ENCODE data around the gene OBSCN. TPM values are rescaled to one million over a fixed set of nuclear protein-coding genes. Genes with fewer than 3 reads are reported as not detected.

OBSCN gene
- total RNA-seq, 1 donor from 2014 or later, result 22.1 TPM

DNA sequence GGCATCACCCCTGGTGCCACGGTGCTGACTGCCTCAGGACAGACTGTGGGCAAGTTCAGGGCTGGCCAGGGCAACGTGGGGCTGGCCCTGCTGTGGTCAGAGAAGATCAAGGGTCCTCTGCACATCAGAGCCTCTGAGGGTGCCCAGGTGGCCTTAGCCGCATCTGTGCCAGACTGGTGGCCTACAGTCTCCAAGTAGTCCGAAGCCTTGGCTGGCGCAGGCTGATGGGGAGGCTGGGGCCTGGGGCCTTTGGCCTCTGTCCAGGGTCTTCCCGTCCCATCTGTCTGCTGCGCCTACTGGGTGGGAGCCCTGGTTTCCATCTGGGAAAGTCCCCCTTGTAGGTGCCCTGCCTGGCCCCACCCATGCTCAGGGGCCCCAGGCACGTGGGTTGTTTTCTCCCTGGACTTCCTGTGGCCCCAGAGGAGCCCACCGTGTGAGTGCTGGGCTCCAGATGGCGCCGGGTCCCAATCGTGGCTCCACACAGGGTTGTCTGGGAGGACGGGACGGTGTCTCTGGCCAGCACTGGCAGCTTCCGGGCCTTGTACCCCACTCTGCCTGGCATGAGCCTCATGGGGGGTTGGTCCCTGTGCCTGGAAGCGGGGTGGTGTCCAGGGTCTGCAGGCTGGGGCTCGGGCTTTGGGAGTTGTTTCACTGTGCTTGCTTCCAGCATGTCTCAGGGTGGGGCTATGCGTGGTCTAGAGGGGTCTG, 32.4 kb upstream of the OBSCN start:
- intact Hi-C loops (cut with micrococcal nuclease), result no loop called here
- Mint-ChIP-seq H3K9me3 (no peaks in the 10 kb centered on the region), H3K27ac (no peak overlapping the region), H3K27me3 (ENCODE audit: low read depth) (no peaks in the 10 kb centered on the region), H3K4me1 (ENCODE audit: low read depth) (peaks cover 1% of the 10 kb centered on the region), H3K4me3 (ENCODE audit: low read depth) (no peak overlapping the region), H3K36me3 (ENCODE audit: low read depth) (no peaks in the 10 kb centered on the region)
- DNase-seq (ENCODE audit: low spot score), result no peak

DNA sequence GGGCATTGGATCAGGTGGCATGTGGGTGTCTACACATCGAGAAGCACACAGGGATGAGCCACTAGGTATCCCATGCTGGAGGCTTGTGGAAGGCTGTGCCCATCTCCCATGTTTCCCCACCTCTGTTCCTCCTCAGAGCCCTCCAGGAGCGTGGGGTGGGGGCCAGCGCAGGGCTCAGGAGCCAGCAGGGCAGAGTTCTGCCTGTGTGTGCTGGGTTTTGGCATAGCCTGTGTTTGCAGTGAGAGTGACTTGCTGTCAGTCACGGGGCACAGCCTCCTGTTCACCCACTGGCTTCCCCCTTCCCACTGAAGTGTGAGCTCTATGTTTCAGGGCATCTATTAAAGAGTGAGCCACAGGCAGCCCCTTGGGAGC, 31.8 kb upstream of the OBSCN start:
- H3K27me3 Mint-ChIP-seq (ENCODE audit: low read depth), result no peaks in the 10 kb centered on the region
- no peaks in the 10 kb centered on the region for H3K9me3 Mint-ChIP-seq
- no peak for DNase-seq (ENCODE audit: low spot score)
- H3K27ac Mint-ChIP-seq, result no peak overlapping the region
- no peak overlapping the region for H3K4me3 Mint-ChIP-seq (ENCODE audit: low read depth)
- H3K4me1 Mint-ChIP-seq (ENCODE audit: low read depth), result peaks cover 1% of the 10 kb centered on the region
- no peaks in the 10 kb centered on the region for H3K36me3 Mint-ChIP-seq (ENCODE audit: low read depth)
- intact Hi-C loops (cut with micrococcal nuclease), result no loop called here

DNA sequence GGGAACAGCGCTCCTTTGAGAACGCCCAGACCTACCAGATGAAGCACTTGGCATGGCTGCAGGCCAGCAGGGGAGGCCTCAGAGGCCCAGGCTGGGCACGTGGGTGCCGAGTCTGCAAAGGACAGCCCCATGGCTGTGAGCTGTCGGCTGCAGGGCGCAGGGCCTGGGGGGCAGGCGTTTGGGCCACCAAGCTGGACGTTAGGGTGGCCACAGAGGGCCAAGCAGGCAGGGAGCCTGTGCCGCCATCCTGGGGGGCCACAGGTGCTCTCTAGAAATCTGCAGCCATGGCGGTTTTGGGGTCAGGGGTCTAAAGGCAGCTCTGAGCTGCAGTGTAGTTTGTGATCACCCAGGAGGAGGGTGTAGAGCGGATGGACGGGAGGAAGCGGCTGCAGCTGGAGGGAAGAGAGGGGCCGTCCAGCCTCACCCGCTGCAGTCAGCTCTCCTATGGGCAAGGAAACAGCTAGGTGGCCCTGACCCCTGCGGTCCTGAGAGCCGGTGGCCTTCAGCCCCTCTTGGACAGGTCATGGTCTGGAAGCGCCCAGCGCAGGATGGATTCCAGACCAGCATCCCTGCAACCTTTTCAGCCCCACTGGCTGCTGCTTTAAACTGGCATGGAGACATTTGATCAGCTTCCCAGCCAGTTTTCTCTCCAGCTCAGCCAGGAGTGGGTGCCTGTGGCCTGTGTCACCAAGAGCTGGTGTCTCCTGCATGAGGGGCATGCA, 31.2 kb upstream of the OBSCN start:
- intact Hi-C loops (cut with micrococcal nuclease), result no loop called here
- H3K4me1 Mint-ChIP-seq (ENCODE audit: low read depth), result peaks cover 1% of the 10 kb centered on the region
- H3K36me3 Mint-ChIP-seq (ENCODE audit: low read depth), result no peaks in the 10 kb centered on the region
- H3K27me3 Mint-ChIP-seq (ENCODE audit: low read depth), result no peaks in the 10 kb centered on the region
- H3K4me3 Mint-ChIP-seq (ENCODE audit: low read depth), result no peak overlapping the region
- no peak for DNase-seq (ENCODE audit: low spot score)
- H3K9me3 Mint-ChIP-seq, result no peaks in the 10 kb centered on the region
- no peak overlapping the region for H3K27ac Mint-ChIP-seq

DNA sequence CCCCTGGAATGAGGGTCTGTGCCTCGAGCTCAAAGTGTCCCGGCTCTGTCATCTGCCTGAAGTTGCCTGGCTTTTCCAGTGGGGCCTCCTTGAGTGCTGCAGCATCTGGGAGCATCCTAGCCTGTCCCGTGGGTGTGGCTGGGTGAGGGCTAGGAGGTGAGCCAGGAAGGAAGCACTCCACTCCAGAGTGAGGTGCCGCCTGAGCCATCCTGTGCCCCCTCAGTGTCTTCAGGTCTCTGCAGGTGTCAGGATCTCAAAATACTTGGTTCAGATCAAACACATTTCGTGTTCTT, 30.7 kb upstream of the OBSCN start:
- DNase-seq (ENCODE audit: low spot score), result no peak
- no peaks in the 10 kb centered on the region for H3K9me3 Mint-ChIP-seq
- intact Hi-C loops (cut with micrococcal nuclease), result no loop called here
- H3K4me3 Mint-ChIP-seq (ENCODE audit: low read depth), result no peak overlapping the region
- H3K27ac Mint-ChIP-seq, result no peak overlapping the region
- no peaks in the 10 kb centered on the region for H3K36me3 Mint-ChIP-seq (ENCODE audit: low read depth)
- H3K27me3 Mint-ChIP-seq (ENCODE audit: low read depth), result no peaks in the 10 kb centered on the region
- H3K4me1 Mint-ChIP-seq (ENCODE audit: low read depth), result peaks cover 1% of the 10 kb centered on the region

DNA sequence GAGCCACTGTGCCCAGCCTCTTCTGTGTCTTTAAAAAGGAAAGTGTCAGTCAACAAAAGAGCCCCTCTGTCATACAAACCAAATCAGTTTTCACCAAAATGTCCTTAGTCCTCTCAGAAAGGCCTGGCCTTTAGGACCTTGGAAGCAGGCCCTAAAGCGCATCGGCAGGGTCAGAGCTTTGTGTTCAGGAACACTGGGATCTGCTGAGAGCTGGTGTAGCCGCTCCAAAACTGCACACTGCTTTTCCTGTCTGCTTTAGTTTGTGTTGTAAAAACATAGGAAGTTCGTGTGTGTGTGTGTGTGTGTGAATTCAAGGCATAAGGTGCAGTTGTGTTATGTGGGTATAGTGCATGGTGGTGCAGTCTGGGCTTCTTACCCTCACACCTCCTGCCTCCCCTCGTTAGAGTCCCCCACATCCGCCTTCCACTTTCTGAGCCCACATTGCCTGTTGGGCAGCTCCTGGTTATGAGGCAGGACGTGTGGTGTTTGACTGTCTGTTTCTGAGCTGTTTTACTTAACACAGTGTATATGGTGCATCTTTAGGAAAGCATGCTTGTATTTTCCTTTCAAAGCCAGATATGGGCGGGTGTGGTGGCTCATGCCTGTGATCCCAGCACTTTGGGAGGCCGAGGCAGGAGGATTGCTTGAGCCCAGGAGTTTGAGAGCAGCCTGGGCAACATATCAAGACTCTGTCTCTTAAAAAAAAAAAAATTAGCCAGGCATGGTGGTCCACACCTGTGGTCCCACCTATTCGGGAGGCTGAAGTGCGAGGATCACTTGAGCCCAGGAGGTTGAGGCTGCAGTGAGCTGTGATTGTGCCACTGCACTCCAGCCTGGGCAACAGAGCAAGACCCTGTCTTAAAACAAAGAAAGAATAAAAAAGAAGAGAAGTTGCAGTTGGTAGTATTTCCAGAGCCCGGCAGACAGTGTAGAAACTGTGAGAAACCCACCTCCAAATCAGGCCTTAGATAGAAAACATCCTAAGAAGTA, 29.8 kb upstream of the OBSCN start:
- no peaks in the 10 kb centered on the region for H3K9me3 Mint-ChIP-seq
- no peak overlapping the region for H3K27ac Mint-ChIP-seq
- no peak for DNase-seq (ENCODE audit: low spot score)
- intact Hi-C loops (cut with micrococcal nuclease), result no loop called here
- no peaks in the 10 kb centered on the region for H3K27me3 Mint-ChIP-seq (ENCODE audit: low read depth)
- no peaks in the 10 kb centered on the region for H3K36me3 Mint-ChIP-seq (ENCODE audit: low read depth)
- H3K4me3 Mint-ChIP-seq (ENCODE audit: low read depth), result no peak overlapping the region
- H3K4me1 Mint-ChIP-seq (ENCODE audit: low read depth), result no peaks in the 10 kb centered on the region

DNA sequence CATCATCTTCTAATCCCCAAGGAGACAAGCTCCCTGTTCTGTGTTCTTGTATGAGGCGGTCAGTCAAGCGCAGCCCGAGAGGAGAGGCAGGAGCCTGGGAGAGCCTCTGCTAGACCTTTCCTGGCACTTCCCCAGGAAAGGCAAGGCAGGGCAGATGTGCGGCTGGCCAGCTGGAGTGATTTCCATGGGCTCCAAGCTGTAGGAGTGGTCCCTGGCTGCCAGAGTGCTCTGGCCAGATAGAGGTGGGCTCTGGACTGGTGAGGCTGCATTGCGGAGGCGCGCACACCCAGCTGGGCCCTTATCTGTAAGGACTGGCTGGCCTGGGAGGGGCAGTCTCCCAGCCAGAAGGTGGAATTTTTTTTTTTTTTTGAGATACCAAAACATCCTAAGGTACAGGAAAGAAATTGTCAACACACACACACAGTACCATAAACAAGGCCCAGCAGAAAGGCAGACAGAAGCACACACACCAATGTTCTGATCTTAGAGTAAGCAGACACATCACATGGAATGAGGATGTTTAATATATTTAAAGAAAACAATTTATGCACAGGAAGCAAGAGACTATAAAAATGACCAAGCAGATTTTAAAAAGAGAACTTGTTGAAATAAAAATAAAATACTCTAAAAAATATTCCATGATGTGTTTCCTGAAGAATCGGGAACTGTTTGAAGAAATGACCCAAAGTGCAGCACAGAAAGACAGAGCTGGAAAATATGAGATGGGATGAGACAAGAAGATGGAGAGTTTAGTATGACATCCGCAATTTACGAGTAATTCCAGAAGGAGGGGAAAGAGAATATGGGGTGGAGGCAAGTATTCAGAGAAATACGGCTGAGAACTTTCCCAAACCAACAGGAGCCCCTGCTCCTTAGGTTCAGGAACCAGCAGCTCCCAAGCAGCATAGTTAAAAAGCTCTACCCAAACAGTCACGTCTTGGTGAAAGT, 28.8 kb upstream of the OBSCN start:
- H3K27me3 Mint-ChIP-seq (ENCODE audit: low read depth), result no peaks in the 10 kb centered on the region
- H3K4me3 Mint-ChIP-seq (ENCODE audit: low read depth), result no peak overlapping the region
- no peak for DNase-seq (ENCODE audit: low spot score)
- H3K9me3 Mint-ChIP-seq, result no peaks in the 10 kb centered on the region
- H3K4me1 Mint-ChIP-seq (ENCODE audit: low read depth), result no peaks in the 10 kb centered on the region
- intact Hi-C loops (cut with micrococcal nuclease), result no loop called here
- no peak overlapping the region for H3K27ac Mint-ChIP-seq
- H3K36me3 Mint-ChIP-seq (ENCODE audit: low read depth), result no peaks in the 10 kb centered on the region

DNA sequence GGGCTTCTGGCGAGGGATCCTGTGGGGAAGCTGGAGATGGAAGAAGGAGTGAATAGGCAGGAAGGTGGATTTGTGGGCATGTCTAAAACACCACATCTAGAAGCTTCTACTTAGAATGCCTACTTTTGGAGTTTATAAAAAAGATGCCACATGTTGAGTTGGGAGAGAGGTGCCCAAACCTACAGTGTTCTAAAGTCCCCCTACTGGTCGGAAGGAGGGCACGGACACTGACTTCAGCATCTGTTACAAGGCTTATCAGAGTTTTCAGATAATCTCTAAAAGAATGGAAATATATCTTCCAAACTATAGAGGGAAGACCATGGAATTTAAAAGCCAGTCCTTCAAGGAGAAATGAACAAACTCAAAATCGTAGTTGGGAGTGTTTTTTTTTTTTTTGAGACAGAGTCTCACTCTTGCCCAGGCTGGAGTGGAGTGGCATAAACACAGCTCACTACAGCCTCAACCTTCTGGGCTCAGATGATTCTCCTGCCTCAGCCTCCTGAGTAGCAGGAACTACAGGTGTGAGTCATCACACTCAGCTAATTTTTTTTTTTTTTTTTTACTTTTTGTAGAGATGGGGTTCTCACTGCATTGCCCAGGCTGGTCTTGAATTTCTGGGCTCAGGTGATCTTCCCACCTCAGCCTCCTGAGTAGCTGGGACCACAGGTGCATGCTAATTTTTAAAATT, 27.4 kb upstream of the OBSCN start:
- no peak overlapping the region for H3K27ac Mint-ChIP-seq
- no peaks in the 10 kb centered on the region for H3K27me3 Mint-ChIP-seq (ENCODE audit: low read depth)
- no peak for DNase-seq (ENCODE audit: low spot score)
- intact Hi-C loops (cut with micrococcal nuclease), result no loop called here
- H3K4me3 Mint-ChIP-seq (ENCODE audit: low read depth), result no peak overlapping the region
- no peaks in the 10 kb centered on the region for H3K9me3 Mint-ChIP-seq
- H3K4me1 Mint-ChIP-seq (ENCODE audit: low read depth), result peaks cover 2% of the 10 kb centered on the region
- no peaks in the 10 kb centered on the region for H3K36me3 Mint-ChIP-seq (ENCODE audit: low read depth)

DNA sequence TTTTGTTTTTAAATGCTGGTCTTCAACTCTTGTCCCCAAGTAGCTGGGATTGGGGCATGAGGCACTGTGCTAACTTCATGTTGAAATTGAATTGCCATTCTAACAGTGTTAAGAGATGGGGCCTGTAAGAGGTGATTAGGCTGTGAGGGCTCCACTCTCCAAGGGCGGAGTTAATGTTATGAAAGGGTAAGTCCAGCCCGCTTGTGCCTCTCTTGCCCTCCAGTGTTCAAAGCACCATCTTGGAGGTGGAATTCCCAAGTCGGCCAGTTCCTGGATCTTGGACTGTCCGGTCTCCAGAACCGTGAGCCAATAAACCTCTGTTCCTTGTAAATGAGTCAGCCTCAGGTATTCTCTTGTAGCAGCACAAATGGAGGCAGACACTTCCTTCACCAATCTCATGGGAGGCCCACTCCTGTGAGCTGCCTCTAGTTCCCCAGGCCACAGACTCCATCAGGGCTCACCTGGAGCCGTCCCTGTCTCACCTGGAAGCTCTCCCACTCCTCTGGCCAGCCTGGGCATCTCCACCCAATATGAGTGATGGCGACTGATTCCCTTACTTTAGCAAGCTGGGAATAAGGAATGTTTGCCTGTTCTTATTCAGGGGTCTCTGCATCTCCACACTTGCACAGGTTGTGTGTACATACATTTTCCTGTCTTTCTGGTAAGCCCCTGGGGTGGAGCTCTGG, 26.7 kb upstream of the OBSCN start:
- no peaks in the 10 kb centered on the region for H3K27me3 Mint-ChIP-seq (ENCODE audit: low read depth)
- no peaks in the 10 kb centered on the region for H3K36me3 Mint-ChIP-seq (ENCODE audit: low read depth)
- H3K27ac Mint-ChIP-seq, result no peak overlapping the region
- peaks cover 5% of the 10 kb centered on the region for H3K4me1 Mint-ChIP-seq (ENCODE audit: low read depth)
- intact Hi-C loops (cut with micrococcal nuclease), result no loop called here
- DNase-seq (ENCODE audit: low spot score), result no peak
- H3K4me3 Mint-ChIP-seq (ENCODE audit: low read depth), result no peak overlapping the region
- no peaks in the 10 kb centered on the region for H3K9me3 Mint-ChIP-seq

DNA sequence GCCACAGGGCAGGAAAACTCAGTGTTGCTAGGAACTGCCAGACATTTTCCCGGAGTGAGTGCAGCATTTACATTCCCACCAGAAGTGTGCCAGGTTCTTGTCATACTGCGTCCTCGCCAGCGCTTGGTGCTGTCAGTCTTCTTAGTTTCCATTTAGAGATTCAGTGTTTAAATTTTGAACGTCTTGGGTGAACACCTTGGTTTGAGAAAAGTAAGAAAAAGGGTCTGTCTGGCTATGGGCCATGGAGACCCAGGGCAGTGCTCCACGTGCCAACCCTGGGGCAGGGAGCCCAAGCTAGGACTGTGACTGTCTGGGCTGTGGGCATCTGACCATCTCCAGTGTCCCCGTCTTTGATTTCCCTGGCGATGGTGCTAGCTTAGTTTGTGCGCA, 26.2 kb upstream of the OBSCN start:
- no peak for DNase-seq (ENCODE audit: low spot score)
- H3K4me3 Mint-ChIP-seq (ENCODE audit: low read depth), result no peak overlapping the region
- no peaks in the 10 kb centered on the region for H3K27me3 Mint-ChIP-seq (ENCODE audit: low read depth)
- no peak overlapping the region for H3K27ac Mint-ChIP-seq
- intact Hi-C loops (cut with micrococcal nuclease), result no loop called here
- H3K36me3 Mint-ChIP-seq (ENCODE audit: low read depth), result no peaks in the 10 kb centered on the region
- H3K4me1 Mint-ChIP-seq (ENCODE audit: low read depth), result peaks cover 5% of the 10 kb centered on the region
- no peaks in the 10 kb centered on the region for H3K9me3 Mint-ChIP-seq

DNA sequence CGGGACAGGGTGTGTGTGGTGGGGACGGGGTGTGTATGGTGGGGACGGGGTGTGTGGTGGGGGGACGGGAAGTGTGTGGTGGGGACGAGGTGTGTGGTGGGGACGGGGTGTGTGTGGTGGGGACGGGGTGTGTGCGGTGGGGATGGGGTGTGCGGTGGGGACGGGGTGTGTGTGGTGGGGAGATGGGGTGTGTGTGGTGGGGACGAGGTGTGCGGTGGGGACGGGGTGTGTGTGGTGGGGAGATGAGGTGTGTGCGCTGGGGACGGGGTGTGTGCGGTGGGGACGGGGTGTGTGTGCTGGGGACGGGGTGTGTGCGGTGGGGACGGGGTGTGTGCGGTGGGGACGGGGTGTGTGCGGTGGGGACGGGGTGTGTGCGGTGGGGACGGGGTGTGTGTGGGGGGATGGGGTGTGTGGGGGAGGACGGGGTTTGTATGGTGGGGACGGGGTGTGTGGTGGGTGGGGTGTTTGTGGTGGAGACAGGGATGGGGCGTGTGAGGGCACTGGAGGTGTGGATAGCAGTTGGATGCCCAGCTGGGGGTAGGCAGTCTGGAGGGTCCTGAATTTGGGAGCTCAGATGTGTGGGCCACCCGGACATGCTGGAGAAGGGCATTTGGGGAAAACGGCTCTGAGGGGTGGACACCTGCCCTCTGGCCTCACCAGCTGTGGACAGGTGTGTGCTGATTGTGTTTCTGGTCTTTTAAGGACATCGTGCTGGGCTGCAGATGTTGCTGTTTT, 25.4 kb upstream of the OBSCN start:
- intact Hi-C loops (cut with micrococcal nuclease), result no loop called here
- H3K27me3 Mint-ChIP-seq (ENCODE audit: low read depth), result no peaks in the 10 kb centered on the region
- DNase-seq (ENCODE audit: low spot score), result no peak
- H3K4me3 Mint-ChIP-seq (ENCODE audit: low read depth), result no peak overlapping the region
- no peaks in the 10 kb centered on the region for H3K9me3 Mint-ChIP-seq
- H3K36me3 Mint-ChIP-seq (ENCODE audit: low read depth), result no peaks in the 10 kb centered on the region
- no peak overlapping the region for H3K27ac Mint-ChIP-seq
- peaks cover 5% of the 10 kb centered on the region for H3K4me1 Mint-ChIP-seq (ENCODE audit: low read depth)

DNA sequence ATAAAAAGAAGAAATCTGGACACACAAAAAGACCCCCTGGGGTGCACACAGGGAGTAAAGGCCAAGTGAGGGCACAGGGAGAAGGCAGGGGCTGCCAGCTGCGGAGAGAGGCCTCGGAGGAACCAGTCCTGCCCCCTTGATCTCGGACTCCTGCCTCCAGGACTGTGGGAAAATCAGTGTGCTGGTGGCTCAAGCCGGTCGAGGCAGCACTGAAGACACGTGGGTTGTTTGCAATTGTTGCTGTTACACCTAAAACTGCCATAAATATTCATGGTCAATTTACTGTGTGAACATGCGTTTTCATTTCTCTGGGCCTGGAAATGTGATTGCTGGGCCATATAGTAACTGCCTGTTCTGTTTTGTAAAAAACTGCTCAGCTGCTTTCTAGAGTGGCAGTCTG, 23.7 kb upstream of the OBSCN start:
- Mint-ChIP-seq H3K27me3 (ENCODE audit: low read depth) (no peaks in the 10 kb centered on the region), H3K4me3 (ENCODE audit: low read depth) (no peak overlapping the region), H3K9me3 (peaks cover 6% of the 10 kb centered on the region), H3K36me3 (ENCODE audit: low read depth) (no peaks in the 10 kb centered on the region), H3K27ac (no peak overlapping the region), H3K4me1 (ENCODE audit: low read depth) (peaks cover 5% of the 10 kb centered on the region)
- DNase-seq (ENCODE audit: low spot score), result no peak
- intact Hi-C loops (cut with micrococcal nuclease), result no loop called here

Data from activated T-helper 2 cell treated with anti-CD3 and anti-CD28 coated beads, Interferon-gamma antibody, Interleukin-2, Interleukin-4, amounts not matched to agents 10 μg/mL and 5 μg/mL and 100 μg/mL, durations not matched to agents 14 hours and 24 hours and 36 hours (primary cell).